Choroid plexus epithelial cell (primary cell): ENCODE measurements around the gene ZNF609.

Experiments used
- DNase-seq: peaks from one replicate; pipeline ENCODE4 v3.0.0-alpha.2; 2010; ENCODE audit warnings: low read depth
- H3K4me3 ChIP-seq: 2 replicates; pipeline ENCODE4 v1.5.1; 2011; ENCODE audit warnings: low read depth, mild to moderate bottlenecking, control low read depth, low read length, moderate library complexity
- TF ChIP-seq, protein P1 (sequence below): conservative IDR thresholded peaks from 2 replicates; pipeline ENCODE4 v1.5.1; 2011; ENCODE audit warnings: low read depth, mild to moderate bottlenecking, control low read depth, inconsistent platforms, low read length, moderate library complexity

The ZNF609 gene

DNA sequence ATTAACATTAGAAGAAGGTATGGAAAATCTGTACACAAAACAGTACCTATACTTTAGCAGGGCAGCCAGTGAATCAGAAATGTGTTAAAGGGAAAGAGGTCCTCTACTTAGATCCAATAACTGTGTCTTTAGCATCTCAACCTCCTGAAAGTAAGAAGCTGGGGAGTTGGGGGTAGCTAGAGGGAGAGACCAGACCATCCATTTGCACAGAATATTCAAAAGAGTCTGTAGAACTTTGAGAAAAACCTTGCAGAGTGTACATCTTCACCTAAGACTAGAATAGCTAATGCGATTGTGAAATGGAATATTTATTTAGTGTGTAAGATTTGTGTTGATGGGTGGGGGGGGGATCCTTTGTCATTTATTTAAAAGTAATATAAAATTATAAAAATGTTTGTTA is 190.2 kb downstream of the ZNF609 start:
- H3K4me3 ChIP-seq: no peak overlapping the region
- TF ChIP-seq, protein P1, sequence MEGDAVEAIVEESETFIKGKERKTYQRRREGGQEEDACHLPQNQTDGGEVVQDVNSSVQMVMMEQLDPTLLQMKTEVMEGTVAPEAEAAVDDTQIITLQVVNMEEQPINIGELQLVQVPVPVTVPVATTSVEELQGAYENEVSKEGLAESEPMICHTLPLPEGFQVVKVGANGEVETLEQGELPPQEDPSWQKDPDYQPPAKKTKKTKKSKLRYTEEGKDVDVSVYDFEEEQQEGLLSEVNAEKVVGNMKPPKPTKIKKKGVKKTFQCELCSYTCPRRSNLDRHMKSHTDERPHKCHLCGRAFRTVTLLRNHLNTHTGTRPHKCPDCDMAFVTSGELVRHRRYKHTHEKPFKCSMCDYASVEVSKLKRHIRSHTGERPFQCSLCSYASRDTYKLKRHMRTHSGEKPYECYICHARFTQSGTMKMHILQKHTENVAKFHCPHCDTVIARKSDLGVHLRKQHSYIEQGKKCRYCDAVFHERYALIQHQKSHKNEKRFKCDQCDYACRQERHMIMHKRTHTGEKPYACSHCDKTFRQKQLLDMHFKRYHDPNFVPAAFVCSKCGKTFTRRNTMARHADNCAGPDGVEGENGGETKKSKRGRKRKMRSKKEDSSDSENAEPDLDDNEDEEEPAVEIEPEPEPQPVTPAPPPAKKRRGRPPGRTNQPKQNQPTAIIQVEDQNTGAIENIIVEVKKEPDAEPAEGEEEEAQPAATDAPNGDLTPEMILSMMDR: no peak
- no peak for DNase-seq

DNA sequence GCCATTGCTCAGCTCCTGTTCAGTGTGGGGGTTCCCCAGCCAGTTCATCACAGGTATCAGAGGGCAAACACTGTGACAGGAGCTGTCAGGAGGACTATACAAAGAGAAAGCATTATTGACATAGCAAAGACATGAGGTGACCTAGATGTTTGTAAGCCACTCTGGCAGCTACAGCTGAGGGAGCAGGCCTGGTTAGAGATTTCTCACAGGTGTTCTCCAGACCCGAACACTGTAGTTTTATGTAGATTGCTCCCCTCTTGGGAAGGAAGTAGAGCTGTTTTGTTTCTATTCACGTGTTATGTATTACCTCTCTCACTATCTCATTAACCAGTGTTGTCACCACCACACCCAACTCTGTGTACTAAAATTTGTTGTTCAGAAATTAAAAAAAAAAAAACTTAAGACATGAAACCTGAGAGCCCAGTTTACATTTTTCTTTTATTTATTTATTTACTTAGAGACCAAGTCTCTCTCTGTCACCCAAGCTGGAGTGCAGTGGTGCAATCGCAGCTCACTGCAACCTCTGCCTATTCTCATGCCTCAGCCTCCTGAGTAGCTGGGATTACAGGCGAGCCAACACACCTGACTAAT is 191.3 kb downstream of the ZNF609 start:
- DNase-seq: peak; percentile 40
- TF ChIP-seq, protein P1: no peak
- no peak overlapping the region for H3K4me3 ChIP-seq

DNA sequence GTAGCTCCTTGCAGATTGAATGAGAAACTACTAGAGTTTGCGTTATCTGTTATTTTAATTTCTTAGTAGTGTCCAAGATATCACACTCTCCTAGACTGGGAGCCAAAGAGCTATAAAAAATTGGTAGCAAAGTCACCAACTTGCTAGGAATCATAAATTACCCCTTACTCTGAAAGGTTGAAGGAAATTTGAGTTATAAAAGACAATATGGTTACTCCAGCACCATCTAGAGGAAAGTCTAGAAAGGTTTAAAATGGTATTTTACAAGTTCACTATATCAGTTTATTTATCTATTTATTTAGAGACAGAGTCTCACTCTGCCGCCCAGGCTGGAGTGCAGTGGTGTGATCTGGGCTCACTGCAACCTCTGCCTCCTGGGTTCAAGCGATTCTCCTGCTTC is 193.4 kb downstream of the ZNF609 start:
- TF ChIP-seq, protein P1: peak; percentile 42
- DNase-seq: peak; percentile 60
- no peak overlapping the region for H3K4me3 ChIP-seq

DNA sequence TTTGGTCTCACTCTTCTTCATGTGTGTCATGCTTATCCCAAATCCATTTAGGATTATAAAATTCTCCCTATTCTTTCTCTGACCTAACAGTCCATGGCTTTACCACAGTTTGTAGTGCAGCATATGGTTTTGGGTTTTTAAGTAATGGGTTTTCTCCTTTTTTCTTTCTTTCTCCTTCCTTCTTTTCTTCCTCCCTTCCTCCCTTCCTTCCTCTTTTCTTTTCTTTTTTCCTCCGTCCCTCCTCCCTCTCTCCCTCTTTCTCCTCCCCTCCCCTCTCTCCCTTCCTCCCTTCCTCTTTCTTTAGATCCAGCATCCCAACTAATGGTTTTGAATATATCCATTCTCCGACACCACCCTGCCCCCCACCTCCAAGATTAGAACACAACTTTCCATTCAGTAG is 196.1 kb downstream of the ZNF609 start:
- DNase-seq: no peak
- no peak overlapping the region for H3K4me3 ChIP-seq
- TF ChIP-seq, protein P1: no peak

DNA sequence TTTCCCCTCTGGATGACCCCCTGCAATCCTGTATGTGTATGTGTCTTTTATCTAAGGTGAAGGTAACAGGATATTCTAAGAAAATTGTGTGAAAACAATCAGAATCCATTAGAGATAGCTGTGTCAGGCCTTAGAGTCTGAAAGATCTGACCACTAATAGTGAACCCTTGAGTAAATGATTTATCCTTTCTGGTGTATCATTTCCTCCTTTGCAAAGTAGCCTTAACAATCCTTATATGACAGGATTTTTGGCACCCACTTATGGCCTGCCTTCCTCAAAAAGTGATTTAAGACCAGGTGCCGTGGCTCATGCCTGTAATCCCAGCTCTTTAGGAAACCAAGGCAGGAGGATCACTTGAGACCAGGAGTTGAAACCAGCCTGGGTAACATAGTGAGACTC is 204.8 kb downstream of the ZNF609 start:
- no peak for DNase-seq
- TF ChIP-seq, protein P1: no peak
- H3K4me3 ChIP-seq: no peak overlapping the region

DNA sequence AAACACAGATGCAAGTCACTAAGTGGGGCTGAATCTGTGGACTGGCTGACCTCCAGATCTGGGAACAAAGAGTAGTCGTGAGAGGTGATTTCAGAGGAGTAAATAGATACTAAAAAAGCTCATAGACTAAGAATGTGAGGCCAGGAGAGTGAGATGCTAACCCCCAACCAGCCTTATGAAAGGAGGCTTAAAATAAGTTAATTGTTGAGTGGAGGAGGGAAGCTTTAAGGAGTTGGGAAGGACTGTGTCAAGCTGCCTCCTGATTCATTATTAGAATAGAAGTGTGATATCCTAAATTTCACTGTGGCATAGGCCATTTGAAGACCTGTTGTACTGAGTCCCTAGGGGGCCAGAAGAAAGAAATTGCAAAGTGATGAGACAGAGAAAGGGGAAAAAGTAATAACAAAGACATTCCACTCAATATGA is 207.4 kb downstream of the ZNF609 start:
- TF ChIP-seq, protein P1: no peak
- DNase-seq: peak; percentile 60
- no peak overlapping the region for H3K4me3 ChIP-seq

DNA sequence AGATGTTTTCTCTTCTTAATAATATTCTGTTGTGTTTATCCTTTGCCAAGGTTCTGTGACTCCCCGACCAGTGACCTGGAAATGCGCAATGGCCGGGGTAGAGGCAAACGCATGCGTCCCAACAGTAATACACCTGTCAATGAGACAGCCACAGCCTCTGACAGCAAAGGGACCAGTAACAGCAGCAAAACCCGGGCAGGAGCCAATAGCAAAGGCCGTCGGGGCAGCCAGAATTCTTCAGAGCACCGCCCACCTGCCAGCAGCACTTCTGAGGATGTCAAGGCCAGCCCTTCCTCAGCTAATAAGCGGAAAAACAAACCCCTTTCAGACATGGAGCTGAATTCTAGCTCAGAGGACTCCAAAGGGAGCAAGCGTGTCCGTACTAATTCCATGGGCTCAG is 213.5 kb downstream of the ZNF609 start:
- no peak overlapping the region for H3K4me3 ChIP-seq
- TF ChIP-seq, protein P1: no peak
- no peak for DNase-seq
